Activated CD4-positive, CD25-positive, alpha-beta regulatory T cell treated with anti-CD3 and anti-CD28 coated beads, Interleukin-2, amount 50 U/mL, for 24 hours (primary cell): Measurements from ENCODE around the gene ZNF140.

Experiments
- ATAC-seq, 2 donors: fragments of 150-1000 bp; cut with Tn5 transposase; one replicate each; pipeline ENCODE4 v1.10.0; 2021; ENCODE audit warnings: mild to moderate bottlenecking in 1 of 2, moderate library complexity in 1 of 2

ZNF140 gene

DNA sequence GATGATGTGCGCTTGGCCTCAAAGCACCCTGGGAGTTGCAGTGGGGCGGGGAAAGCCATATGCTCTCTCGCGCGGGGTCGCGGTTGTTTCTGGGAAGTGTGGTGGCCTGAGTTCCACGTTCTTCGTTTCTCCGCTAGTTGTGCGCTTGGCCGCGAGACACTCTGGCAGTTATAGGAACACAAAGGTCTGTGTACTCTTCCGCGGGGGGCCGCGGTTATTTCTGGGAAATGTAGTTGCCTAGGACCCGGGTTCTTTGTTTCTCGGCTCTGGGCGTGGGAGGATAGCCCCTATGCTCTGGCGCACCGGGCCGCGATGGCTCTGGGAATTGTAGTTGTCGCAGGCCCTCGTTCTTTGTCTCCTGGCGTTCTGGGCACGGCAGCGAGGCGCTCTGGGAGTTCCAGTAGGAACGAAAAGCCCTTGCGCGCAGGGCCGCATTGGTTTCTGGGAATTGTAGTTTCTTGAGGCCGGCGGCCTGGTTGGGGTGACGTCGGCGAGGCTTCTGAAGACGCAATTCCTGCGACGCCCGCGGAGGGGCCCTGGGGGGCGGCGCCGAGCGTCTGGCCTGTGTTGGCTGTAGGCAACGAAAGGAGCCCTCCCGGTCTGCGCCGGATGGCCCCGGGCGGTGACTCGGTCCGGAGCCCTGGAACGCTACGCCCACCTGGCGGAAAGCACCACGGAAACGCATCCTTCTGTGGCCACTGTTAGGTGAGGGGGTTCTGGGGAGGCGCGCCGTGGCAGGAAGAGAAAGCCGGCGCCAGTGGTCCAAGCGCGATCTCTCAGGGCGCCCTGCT lies at the start of gene ZNF140:
TSS of gene ZNF140 (plus strand) at position 556 of the 791 bp plus-strand sequence. CDS start 398 bp downstream, outside the sequence.
- ATAC-seq, result peak; percentile 61 to 68

DNA sequence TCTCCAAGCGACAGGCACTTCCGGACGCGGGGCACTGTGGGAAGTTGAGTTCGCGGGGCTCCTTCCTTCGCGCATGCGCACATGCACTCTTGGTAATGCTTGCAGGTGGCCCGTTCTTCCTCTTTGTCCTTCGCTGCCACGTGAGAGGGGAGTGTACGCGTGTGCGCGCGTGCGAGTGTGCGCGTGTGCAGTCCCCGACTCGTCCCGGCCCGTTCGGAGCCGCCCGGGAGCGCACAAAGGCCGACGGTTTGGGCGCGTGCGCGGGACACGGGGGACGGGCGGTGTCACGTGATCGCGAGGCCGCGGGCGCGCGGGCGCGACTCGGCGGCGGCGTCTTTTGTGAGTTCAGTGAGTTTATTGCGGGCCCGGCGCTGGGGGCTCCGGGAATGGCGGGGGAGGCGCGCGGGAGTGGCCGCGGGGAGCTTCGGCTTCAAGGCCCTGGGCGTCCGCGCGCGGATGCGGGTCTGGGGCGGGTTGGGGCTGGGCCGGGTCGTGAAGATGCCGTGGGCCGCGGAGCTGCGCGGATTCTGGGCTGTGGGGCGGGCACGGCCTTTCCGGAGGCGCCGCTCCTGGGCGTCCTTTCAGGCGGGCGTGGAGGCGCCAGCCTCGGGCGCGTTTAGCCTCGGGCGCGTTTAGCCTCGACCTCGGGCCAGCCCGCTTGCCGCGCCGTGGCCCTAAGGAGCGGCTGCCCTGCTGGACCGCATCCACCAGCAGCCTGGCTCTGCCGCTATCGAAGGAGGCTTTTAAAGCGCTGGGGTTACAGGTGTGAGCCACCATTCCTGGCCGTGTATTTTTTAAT lies 43.3 kb upstream of the ZNF140 start, which contains the start of gene ZNF84:
TSS of gene ZNF84 (plus strand) at position 303 of the 799 bp plus-strand sequence. CDS start 3,959 bp downstream, outside the sequence.
- ATAC-seq, result peak; percentile 95 to 97

DNA sequence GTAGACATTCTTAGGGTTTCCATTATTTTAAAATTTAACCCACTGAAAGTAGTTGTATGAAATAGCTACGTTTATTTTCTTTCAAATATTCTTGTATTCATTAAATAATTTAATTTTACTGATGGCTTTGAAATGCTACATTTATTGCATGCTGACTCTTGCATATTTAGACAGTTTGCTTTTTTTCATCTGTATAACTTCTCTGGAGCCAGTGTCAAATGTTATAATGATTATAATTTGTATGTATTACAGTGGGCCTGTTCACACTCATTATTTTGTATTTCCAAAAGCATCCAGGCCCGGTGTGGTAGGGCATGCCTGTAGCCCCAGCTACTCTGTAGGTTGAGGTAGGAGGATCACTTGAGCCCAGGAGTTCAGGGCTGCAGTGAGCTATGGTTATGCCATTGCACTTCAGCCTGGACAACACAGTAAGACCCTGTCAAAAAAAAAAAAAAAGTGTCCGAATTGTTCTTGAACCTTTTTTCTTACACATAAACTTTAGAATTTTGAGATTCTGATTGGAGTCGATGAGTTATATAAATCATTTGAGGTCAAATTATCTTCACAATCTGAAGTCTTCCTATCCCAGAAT lies 42.5 kb upstream of the ZNF140 start:
- no peak for ATAC-seq

DNA sequence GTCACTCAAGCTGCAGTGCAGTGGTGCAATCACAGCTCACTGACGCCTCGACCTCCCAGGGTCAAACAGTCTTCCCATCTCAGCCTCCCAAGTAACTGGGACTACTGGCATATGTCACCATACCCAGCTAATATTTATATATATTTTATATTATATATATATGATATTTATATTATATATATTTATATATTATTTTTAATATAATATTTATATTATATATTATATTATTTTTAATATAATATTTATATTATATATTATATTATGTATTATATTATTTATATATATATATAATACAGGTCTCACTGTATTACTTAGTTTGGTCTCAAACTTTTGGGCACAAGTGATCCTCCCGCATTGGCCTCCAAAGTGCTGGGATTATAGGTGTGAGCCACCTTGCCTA lies 34.0 kb upstream of the ZNF140 start:
- no peak for ATAC-seq

DNA sequence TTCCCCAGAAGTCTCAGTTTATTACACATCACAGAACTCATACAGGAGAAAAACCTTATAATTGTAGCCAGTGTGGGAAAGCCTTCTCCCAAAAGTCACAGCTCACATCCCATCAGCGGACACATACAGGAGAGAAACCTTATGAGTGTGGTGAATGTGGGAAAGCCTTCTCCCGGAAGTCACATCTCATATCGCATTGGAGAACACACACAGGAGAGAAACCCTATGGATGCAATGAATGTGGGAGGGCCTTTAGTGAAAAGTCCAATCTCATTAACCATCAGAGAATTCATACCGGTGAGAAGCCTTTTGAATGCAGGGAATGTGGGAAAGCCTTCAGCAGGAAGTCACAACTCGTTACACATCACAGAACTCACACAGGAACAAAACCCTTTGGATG lies 23.3 kb upstream of the ZNF140 start:
- no peak for ATAC-seq

DNA sequence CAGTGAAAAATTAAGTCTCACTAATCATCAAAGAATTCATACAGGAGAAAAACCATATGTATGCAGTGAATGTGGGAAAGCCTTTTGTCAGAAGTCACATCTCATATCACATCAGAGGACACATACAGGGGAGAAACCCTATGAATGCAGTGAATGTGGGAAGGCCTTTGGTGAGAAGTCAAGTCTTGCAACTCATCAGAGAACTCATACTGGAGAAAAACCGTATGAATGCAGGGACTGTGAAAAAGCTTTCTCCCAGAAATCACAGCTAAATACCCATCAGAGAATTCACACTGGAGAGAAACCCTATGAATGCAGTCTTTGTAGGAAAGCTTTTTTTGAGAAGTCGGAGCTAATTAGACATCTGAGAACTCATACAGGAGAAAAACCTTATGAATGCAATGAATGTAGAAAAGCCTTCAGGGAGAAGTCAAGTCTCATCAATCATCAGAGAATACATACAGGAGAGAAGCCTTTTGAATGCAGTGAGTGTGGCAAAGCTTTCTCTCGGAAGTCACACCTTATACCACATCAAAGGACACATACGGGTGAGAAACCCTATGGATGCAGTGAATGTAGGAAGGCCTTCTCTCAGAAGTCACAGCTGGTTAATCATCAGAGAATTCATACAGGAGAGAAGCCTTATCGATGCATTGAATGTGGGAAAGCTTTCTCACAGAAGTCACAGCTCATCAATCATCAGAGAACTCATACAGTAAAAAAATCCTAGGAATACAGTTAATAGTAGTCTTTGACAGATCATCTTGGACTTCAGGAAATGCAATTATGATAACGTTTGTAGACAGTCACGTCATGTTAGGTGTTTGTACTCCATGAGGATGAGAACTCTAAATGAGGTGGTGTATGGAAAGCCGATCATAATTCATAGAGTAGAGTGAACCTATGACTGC lies 22.3 kb upstream of the ZNF140 start:
- ATAC-seq, result no peak

DNA sequence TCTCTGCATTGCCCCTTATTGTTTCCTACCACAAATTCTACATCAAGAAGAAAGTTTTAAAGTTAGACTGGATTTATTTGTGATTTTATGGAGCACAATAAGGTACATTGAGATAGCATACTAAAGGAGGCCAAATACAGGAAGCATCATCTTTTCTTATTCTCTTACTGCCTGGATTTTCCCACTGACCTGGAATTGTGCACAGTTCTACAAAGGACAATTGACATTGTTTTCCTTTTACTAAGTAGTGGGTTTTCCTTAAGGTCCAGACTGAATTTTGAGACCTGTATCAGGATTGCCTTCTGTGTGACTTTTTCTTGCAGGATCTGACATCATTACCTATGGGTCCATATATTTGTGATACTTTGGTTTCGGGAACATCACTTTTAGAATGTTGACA lies 18.8 kb upstream of the ZNF140 start:
- no peak for ATAC-seq

DNA sequence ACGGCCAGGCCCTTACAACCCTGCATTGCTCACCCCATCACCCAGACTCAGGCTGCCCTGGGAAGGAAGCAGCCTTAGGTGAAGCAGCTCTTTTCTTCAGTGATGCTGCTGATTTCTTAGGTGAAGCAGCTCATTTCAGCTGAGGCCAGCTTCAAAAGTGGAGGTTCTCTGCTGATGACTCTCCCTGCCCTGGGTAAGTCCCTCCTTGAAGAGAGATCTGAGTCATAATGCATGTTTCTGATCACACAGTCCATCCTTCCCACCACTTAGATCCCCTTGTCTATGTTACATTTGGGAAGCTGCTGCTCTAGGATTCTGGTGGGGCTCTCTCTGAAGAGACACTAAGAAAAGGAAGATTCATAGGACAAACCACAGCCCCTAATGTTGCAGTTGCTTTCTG lies 17.2 kb upstream of the ZNF140 start:
- no peak for ATAC-seq

DNA sequence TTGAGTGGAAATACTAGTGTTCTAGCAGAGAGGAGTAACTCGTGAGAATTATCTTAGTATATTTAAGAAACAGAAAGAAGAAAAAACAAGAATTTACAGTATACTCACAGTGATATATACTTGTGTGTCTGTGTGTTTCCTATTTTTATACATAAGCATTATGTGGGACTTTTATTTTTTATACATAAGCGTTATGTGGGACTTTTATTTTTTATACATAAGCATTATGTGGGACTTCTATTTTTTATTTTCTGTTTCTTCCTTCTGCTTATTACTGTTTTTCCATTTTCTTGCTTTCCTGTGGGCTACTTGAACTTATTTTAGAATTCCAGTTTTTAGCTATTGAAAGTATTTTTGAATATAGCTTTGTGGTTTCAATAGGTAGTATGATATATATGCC lies 6.9 kb upstream of the ZNF140 start:
- ATAC-seq, result no peak

DNA sequence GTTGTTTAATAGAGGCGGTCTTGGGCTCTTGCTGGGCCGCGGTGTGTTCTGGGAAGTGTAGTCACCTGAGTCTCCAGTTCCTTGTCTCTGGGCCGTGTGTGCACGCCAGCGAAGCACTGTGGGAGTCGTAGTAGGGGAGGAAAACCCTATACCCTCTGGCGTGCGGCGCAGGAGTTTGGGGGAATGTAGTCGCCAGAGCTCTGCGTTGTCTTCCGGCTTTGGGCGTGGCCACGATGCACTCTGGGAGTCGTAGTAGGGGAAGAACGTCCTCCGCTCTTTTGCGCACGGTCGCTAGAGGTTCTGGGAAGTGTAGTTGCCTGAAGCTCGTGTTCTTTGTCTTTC lies 726 bp upstream of the ZNF140 start:
- peak; percentile 82 to 84 for ATAC-seq

DNA sequence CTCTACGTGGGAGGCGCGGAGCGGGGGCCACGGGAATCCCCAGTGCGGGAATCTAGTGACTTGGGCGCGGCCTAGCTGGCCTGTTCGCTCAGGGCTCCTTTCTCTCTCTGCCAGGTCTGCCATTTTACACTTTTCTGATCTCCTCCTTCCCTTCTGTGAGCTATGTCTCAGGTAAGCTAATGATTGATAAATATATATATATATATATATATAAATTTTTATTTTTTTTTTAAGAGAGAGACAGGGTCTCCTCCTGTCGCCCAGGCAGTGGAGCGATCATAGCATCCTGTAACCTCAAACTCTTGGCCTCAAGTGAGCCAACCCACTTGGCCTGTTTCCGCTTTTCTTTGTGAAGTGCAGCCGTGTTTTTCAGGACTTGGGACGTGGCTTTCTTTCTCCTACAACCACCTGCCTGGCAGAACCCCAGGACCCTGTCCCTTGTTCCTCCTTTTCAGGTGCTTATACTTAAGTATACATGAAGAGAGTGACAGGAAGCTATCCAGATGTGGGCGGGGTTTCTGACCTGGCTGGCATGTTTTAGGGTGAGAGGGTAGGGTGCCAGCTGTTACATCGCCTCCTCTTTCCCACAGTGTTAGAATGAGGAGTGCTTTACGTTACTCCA lies 547 bp downstream of the ZNF140 start:
- ATAC-seq, result no peak

DNA sequence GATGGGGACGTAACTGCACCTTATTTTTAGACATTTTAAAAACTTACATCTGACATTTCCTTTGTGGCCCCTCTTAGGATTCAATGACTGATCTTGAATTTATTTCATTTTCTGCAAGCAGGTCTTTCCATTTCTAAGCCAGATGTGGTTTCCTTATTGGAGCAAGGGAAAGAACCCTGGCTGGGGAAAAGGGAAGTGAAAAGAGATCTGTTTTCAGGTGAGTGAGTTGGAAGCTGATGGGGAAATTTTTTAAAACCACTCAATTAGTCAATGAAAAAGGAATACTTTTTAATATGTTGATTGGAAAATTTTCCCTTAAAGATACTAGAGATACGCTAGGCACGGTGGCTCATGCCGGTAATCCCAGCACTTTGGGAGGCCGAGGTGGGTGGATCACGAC lies 2.6 kb downstream of the ZNF140 start:
- no peak for ATAC-seq

DNA sequence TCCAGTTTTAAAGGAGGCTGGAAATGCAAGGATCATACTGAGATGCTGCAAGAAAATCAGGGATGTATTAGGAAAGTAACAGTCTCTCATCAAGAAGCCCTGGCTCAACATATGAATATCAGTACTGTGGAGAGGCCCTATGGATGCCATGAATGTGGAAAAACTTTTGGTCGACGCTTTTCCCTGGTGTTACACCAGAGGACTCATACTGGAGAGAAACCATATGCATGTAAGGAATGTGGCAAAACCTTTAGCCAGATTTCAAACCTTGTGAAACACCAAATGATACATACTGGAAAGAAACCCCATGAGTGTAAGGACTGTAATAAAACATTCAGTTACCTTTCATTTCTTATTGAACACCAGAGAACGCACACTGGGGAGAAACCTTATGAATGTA lies 24.9 kb downstream of the ZNF140 start:
- ATAC-seq, result no peak

DNA sequence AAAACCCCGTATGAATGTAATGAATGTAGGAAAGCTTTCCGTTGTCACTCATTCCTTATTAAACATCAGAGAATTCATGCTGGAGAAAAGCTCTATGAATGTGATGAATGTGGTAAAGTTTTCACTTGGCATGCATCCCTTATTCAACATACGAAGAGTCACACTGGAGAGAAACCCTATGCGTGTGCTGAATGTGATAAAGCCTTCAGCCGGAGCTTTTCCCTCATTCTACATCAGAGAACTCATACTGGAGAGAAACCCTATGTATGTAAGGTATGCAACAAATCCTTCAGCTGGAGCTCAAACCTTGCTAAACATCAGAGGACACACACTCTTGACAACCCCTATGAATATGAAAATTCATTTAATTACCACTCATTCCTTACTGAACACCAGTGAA lies 25.5 kb downstream of the ZNF140 start:
- no peak for ATAC-seq

DNA sequence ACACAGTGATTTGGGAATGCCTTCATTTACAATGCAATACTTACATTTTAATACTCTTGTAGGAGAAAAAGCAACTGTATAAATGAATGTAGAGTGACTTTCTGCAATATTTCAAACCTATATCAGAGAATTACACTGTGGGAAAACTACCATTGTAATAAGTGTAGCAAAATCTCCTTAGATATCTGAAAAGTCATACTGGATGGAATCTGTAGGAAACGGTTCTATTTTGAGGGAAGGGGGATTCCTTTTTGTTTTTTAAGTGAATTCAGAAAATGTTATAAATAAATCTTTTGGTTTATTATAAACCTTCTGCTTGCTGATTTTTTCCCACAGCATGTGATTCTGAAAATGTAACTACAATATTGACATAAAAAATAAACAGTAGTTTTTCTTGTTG lies 26.4 kb downstream of the ZNF140 start:
- ATAC-seq, result no peak

DNA sequence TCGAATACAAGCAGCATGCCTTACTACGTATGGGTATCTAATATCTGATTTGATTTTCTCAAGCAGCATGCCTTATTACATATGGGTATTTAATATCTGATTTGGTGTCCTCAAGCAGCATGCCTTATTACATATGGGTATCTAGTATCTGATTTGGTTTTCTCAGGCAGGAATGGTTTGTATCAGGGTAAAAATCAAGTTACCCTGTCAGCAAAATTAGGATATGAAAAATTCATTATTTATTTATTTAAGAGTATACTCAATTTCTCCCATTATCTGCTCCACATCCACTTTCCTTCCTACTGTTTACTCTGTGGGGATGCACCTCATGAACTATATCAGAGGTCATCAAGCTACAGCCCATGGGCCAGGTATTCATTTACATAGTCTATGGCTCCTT lies 27.4 kb downstream of the ZNF140 start:
- ATAC-seq, result no peak

DNA sequence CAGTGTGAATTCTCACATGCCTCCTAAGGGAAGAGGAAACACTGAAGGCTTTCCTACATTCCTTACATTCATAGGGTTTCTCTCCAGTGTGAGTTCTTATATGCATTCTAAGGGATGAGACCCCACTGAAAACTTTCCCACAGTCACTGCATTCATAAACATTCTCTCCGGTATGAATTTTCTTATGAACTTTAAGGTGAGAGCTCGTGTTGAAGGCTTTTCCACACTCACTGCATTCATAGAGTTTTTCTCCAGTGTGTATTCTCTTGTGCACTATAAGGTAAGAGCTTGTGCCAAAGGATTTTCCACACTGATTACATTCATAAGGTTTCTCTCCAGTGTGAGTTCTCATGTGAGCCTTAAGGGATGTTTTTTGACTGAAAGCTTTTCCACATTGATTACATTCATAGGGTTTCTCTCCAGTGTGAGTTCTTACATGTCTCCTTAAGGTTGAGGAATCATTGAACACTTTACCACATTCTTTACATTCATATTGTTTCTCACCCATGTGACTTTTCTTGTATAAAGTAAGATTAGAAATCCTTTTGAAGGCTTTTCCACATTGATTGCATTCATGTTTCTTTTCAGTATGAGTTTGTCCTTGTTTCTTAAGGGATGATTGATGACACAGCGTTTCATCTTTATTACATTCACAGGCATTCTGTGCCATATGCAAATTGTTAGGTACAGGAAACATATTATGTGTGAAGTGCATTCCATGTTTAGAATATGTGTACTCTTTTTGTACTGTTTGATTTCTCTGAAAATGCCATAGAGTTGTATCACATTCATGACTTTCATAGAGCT lies 39.9 kb downstream of the ZNF140 start:
- ATAC-seq, result no peak

DNA sequence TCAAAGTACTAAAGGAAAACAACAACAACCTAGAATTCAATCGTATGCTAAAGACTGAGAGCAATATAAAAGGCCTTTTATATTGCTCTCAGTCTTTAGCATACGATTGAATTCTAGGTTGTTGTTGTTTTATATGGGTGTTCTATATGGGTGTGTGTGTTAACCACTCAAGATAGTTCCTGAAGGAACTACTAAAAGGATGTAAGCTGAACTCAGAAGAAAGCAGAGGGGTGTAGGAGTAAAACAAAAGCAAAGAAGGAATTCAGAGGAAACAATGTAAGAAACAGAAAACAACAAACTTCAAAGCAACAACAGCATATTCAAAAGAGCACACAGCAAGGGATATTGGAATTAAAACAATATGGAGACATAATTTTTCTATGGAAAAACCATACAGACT lies 44.0 kb downstream of the ZNF140 start:
- no peak for ATAC-seq

DNA sequence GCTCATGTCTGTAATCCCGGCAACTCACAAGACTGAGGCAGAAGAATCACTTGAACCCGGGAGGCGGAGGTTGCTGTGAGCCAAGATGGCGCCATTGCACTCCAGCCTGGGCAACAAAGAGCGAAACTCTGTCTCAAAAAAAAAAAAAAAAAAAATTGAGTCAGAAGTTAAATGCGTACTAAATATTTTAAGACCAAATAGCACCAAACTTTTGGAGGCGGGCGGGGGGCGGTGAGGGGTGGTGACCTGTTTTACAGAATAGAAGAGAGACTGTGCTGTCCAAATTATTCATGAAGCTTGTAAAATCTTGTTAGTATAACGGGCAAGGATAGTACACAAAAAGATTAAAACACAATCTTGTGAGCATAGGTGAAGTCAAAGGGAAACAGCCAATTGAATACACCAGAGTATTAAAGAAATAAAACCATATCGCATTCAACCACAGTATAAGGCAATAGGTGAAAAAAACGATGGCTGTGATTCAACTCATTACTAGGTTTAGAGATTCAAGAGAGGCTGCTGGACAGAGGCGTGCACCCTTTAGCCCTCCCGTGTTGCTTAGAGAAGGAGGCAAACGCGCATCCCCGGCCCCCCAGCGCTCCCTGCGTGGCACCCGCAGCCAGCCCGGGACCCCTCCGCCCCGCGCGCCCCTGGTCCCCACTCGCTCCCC lies 48.8 kb downstream of the ZNF140 start:
- peak; percentile 2 to 4 for ATAC-seq

DNA sequence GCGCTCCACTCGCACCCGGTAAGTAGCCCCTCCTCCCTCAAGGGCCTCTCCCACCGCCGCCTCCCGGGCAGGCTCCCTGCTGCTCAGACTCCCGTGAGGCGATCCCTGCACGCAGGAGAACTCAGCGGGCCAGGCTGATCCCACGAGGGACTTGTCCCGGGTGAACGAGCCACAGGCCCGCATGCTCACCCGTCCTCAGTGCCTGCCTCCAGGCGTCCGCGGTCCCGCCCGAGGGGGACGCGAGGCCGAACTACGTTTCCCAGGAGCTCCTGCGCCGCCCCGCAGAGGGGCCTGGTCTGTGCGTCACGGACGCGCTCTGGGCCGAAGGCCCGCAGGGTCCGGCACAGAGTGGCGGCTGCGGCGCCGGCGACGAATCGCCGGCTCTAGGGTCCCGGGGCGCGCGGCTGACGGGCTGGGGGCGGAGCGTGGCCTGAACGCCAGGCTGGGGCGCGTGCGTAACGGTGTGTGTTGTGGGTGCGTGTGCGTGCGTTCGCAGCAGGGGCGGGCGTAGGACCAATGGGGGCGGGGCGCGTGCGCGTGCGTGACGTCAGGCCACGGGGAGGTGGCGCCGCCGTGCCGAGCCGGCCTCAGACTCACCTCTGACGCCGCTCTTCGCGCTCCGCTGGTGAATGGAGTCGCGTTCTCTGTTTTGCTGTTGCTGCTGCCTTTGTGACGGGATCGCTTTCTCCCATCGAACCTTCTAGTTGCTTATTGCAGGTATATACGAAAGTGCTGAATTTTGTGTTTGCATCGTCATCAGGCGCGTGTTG lies 49.5 kb downstream of the ZNF140 start, which contains the start of the genes ZNF10 and ZNF891:
TSS of gene ZNF10 (plus strand) at position 590 of the 770 bp plus-strand sequence. CDS start 13,866 bp downstream, outside the sequence.
TSS of gene ZNF891 (minus strand) at position 237 of the 770 bp plus-strand sequence. CDS start 8,356 bp downstream, outside the sequence.
- peak; percentile 91 to 92 for ATAC-seq
